Vagina (tissue), 2 donors: ENCODE results near the gene TASOR2. TPM values are rescaled to one million over a fixed set of nuclear protein-coding genes. Genes with fewer than 3 reads are reported as not detected.

ENCODE experiments used
- DNase-seq, 2 donors: peaks; one replicate each; pipeline ENCODE4 v3.0.0-alpha.2; 2017; ENCODE audit errors: extremely low spot score in 2 of 2
- H3K27ac ChIP-seq: fragments of 200-600 bp; sonication (generic); one replicate; pipeline ENCODE4 v1.5.1; 2019
- H3K27me3 ChIP-seq: fragments of 200-600 bp; sonication (generic); one replicate; pipeline ENCODE4 v1.5.1; 2019
- H3K36me3 ChIP-seq, 2 donors: fragments of 200-600 bp; sonication (generic); one replicate each; pipeline ENCODE4 v1.5.1; 2017 to 2019
- H3K4me1 ChIP-seq: fragments of 200-600 bp; sonication (generic); one replicate; pipeline ENCODE4 v1.5.1; 2019
- H3K4me3 ChIP-seq, 2 donors: fragments of 200-600 bp; sonication (generic); 1 replicate in 1 of 2; 2 replicates in 1 of 2; pipeline ENCODE4 v1.5.1; 2016 to 2019
- H3K9me3 ChIP-seq: fragments of 200-600 bp; sonication (generic); one replicate; pipeline ENCODE4 v1.5.1; 2019
- CTCF ChIP-seq, 3 experiments: fragments of 450-650 bp in 2 of 3; fragments of 200-600 bp in 1 of 3; sonication (generic) in 1 of 3; IDR thresholded peaks; one replicate each; pipeline ENCODE4 v1.5.1; 2017 to 2019; ENCODE audit warnings: antibody characterized with exemption in 3 of 3, mild to moderate bottlenecking in 2 of 3, moderate library complexity in 2 of 3
- POLR2A ChIP-seq, 2 donors: fragments of 450-650 bp; IDR thresholded peaks; one replicate each; pipeline ENCODE4 v1.6.1; 2017; ENCODE audit warnings: antibody characterized with exemption in 2 of 2, mild to moderate bottlenecking in 2 of 2, moderate library complexity in 2 of 2
- POLR2AphosphoS5 ChIP-seq, 2 donors: sonication (generic); formaldehyde crosslinking; IDR thresholded peaks; one replicate each; pipeline ENCODE4 v1.9.0; 2017; ENCODE audit warnings: antibody characterized with exemption in 2 of 2, mild to moderate bottlenecking in 2 of 2, low read depth in 1 of 2; ENCODE audit not compliant: insufficient read depth in 1 of 2
- intact Hi-C: fragments of 100-400 bp; cut with DNase I; formaldehyde crosslinking; loops from one replicate; pipeline ENCODE4 v1.15.1; 2023
- total RNA-seq: library from RNA; depleted of rRNA; stranded (reverse); fragments of >200 nt; gene quantifications from one replicate; pipeline ENCODE4 v1.2.3, GENCODE V29; 2016

The TASOR2 gene
- total RNA-seq, 1 donor from 2014 or later = 51.6 TPM

DNA sequence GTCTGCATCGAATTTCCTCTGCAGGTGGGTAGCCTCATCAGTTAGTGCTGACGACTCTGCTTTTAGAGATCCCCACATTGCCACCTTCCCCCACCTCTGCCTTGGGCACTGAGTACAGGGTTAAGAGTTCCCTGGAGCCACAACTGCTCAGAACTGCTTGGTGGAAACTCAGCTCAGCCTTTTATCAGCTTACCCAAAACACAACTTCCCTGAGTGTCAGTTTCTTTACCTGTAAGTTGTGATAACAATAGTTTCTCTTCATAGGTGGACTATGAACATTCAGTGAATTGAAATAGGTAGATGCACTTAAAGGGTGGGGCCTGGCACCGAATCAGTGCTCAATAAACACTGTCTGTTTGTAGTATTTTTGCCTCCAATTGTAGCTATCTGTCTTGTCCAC is 29.5 kb upstream of the TASOR2 start:
- Histone ChIP-seq H3K9me3 (no peaks in the 10 kb centered on the region), H3K4me3 (no peak overlapping the region), H3K27ac (no peak overlapping the region), H3K36me3 (peaks cover 0 to 9% of the 10 kb centered on the region in 2 donors), H3K27me3 (no peaks in the 10 kb centered on the region), H3K4me1 (peaks cover 17% of the 10 kb centered on the region)
- intact Hi-C loops = no loop called here
- no peak for DNase-seq
- TF ChIP-seq POLR2A (IDR thresholded peaks at IDR 0.05) (no peak), POLR2AphosphoS5 (IDR thresholded peaks at IDR 0.05; ENCODE audit: insufficient read depth in 1 of 2, low read depth in 1 of 2) (no peak), CTCF (IDR thresholded peaks at IDR 0.05) (no peak)

- DNase-seq = no peak
- Histone ChIP-seq H3K27me3 (no peaks in the 10 kb centered on the region), H3K36me3 (no peaks in the 10 kb centered on the region), H3K4me3 (no peak overlapping the region), H3K27ac (no peak overlapping the region), H3K4me1 (peaks cover 27% of the 10 kb centered on the region), H3K9me3 (no peaks in the 10 kb centered on the region)
- TF ChIP-seq CTCF (IDR thresholded peaks at IDR 0.05) (no peak), POLR2A (IDR thresholded peaks at IDR 0.05) (no peak), POLR2AphosphoS5 (IDR thresholded peaks at IDR 0.05; ENCODE audit: insufficient read depth in 1 of 2, low read depth in 1 of 2) (no peak)
- intact Hi-C loops = no loop called here
Measured at GRCh38 chr10:5656737-5657579, 27.7 kb upstream of the TASOR2 start.

GRCh38 chr10:5658871-5659618 is 25.6 kb upstream of the TASOR2 start:
- H3K27ac ChIP-seq = no peak overlapping the region
- no peak overlapping the region for H3K4me3 ChIP-seq
- no peak for DNase-seq
- no peak for TF ChIP-seq POLR2AphosphoS5 (IDR thresholded peaks at IDR 0.05; ENCODE audit: insufficient read depth in 1 of 2, low read depth in 1 of 2)
- no peak for TF ChIP-seq CTCF (IDR thresholded peaks at IDR 0.05)
- TF ChIP-seq POLR2A (IDR thresholded peaks at IDR 0.05) = no peak
- peaks cover 26% of the 10 kb centered on the region for H3K4me1 ChIP-seq
- H3K36me3 ChIP-seq = no peaks in the 10 kb centered on the region
- no peaks in the 10 kb centered on the region for H3K9me3 ChIP-seq
- no peaks in the 10 kb centered on the region for H3K27me3 ChIP-seq
- intact Hi-C loops = no loop called here

- Histone ChIP-seq H3K36me3 (no peaks in the 10 kb centered on the region), H3K4me3 (no peak overlapping the region), H3K27ac (no peak overlapping the region), H3K27me3 (no peaks in the 10 kb centered on the region), H3K9me3 (no peaks in the 10 kb centered on the region), H3K4me1 (peaks cover 33% of the 10 kb centered on the region)
- peak in 1 of 2 donors; percentile 54 for TF ChIP-seq POLR2AphosphoS5 (IDR thresholded peaks at IDR 0.05; ENCODE audit: insufficient read depth in 1 of 2, low read depth in 1 of 2)
- no peak for TF ChIP-seq POLR2A (IDR thresholded peaks at IDR 0.05)
- TF ChIP-seq CTCF (IDR thresholded peaks at IDR 0.05) = no peak
- no peak for DNase-seq
- intact Hi-C loops = loop anchor here (10.0 kb wide), 1 partner anchor 225 kb away; the partner anchor contains the start of gene ANKRD16
Measured at GRCh38 chr10:5659702-5660528, 24.7 kb upstream of the TASOR2 start.
